ENCODE data around the gene IPO9.

DNA sequence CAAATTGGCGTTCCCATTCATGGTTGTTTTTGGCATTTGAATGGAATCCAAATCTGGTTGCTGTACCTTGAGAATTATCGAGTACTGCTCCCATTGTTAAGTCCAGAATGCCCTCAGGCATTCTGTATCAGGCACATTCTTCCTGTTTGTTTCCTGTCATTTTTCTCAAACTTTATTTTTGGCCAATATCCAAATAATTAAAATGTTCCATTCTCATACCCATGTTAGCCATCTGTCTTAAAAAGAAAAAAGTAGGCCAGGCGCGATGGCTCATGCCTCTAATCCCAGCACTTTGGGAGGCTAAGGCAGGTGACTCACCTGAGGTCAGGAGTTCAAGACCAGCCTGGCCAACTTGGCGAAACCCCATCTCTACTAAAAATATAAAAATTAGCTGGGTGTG is 30.5 kb downstream of the IPO9 start:
- TF ChIP-seq, protein P1, sequence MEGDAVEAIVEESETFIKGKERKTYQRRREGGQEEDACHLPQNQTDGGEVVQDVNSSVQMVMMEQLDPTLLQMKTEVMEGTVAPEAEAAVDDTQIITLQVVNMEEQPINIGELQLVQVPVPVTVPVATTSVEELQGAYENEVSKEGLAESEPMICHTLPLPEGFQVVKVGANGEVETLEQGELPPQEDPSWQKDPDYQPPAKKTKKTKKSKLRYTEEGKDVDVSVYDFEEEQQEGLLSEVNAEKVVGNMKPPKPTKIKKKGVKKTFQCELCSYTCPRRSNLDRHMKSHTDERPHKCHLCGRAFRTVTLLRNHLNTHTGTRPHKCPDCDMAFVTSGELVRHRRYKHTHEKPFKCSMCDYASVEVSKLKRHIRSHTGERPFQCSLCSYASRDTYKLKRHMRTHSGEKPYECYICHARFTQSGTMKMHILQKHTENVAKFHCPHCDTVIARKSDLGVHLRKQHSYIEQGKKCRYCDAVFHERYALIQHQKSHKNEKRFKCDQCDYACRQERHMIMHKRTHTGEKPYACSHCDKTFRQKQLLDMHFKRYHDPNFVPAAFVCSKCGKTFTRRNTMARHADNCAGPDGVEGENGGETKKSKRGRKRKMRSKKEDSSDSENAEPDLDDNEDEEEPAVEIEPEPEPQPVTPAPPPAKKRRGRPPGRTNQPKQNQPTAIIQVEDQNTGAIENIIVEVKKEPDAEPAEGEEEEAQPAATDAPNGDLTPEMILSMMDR (IDR thresholded peaks at IDR 0.05; ENCODE audit: low read length) = no peak
- no peak for TF ChIP-seq EZH2 (IDR thresholded peaks at IDR 0.05; ENCODE audit: borderline replicate concordance, low read length)
